Putamen (tissue), 1 donor: ENCODE data around the gene SVBP.
"Not testable (repeated sequence)": the region's sequence is repeated elsewhere in the genome, so short reads cannot be mapped to it uniquely, and the experiment has no call there.

Experiments used
- DNase-seq: peaks from one replicate; pipeline ENCODE4 v3.0.0-alpha.2; 2016; ENCODE audit warnings: low spot score

SVBP gene, protein sequence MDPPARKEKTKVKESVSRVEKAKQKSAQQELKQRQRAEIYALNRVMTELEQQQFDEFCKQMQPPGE

DNA sequence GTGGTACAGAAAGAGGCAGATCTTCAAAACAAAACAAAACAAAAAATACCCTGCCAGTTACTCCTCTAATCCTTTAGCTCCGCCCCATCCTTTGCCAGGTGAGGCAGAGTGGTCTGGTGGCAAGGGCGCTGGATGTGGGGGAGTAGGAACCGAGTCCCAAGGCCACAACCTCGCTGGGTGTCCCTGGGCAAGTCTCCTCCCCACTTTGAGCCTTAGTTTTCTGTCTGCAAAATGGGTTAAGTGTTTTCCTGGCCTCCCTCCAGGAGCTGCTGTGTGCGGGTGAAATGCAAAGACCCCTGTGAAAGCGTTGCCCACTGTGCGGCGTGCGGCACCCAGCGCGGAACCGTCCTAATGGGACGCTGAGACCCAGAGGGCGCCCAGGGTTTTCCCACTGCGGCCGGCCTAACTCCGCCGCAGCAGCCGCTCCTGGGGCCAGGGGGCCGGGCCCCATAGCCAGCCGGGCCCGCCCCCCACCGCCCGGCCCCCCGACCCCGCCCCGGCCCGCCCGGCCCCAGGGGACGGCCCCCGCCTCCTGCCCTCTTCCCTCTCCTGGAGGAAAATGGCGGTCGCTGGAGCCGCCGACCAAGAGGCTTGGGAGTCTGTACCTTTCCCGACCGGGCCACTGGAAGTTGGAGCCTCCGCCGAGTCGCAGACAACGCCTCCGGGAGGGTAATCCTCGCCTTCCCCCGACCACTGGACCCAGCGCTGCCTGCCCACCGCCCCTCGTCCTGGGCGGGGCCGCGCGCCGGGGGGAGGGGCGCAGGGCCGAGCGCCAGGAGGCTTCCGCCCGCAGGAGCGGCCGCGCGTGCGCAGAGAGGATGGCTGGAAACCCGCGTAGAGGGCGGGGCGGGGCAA lies at the start of gene SVBP, which contains the start of gene ERMAP:
Gene SVBP (minus strand): TSS at position 813 of the 855 bp plus-strand sequence. CDS start 853 bp downstream, outside the sequence.
Gene ERMAP (plus strand): TSS at position 538 of the 855 bp plus-strand sequence. CDS start 13,327 bp downstream, outside the sequence.
- peak; percentile 92 for DNase-seq

DNA sequence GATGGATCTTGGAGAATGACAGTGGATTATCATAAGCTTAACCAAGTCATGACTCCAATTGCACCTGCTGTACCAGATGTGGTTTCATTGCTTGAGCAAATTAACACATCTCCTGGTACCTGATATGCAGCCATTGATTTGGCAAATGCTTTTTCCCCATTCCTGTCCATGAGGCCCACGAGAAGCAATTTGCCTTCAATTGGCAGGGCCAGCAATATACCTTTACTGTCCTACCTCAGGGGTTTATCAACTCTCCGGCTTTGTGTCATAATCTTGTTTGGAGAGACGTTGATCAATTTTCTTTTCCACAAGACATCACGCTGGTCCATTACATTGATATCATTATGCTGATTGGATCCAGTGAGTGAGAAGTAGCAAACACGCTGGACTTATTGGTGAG lies 49.4 kb upstream of the SVBP start:
- DNase-seq: no peak

DNA sequence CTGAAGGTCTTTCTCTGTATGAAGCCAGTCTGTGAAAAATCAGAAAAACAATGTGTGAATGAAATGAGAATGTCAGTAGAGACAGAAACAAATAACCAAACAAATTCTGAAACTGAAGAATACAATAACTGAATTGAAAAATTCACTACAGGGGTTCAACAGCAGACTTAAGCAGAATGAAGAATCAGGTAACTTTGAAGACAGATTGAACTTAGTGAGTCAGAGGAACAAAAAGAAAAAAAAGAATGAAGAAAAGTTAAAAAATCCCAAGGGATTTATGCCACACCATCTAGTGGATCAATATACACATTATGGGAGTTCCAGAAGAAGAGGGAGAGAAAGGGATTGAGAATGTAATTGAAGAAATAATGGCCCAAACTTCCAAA lies 43.8 kb upstream of the SVBP start:
- DNase-seq: no peak

DNA sequence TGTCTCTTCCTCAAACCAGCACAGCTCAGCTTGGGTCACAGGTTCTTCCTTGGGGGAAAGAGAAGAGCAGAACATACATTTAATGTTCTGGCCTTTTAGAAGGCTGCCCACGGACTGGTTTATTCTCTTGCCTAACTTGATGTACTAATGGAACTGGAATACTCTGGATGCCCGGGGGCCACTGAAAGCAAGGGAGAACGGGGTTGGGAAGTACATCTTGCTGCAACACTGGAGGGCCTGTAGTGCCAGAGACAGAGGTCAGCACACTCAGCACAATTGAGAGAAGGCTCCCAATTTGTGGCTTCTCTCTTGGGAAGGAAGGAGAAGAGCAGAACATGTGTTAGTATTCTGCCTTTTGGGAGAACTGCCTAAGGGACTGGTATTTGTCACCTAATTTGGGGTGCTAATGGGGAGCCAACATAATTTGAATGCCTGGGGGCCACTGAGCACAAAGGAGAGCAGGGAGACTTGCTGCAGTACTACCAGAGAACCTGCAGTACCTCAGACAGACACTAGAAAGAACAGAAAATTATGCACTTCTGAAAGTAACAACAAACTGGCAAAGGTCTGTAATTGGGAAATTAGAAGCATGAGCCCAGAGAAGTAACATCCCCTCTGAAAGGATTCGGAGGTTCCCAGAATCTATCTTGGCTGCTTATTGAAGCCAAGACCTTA lies 43.3 kb upstream of the SVBP start:
- DNase-seq: no peak

DNA sequence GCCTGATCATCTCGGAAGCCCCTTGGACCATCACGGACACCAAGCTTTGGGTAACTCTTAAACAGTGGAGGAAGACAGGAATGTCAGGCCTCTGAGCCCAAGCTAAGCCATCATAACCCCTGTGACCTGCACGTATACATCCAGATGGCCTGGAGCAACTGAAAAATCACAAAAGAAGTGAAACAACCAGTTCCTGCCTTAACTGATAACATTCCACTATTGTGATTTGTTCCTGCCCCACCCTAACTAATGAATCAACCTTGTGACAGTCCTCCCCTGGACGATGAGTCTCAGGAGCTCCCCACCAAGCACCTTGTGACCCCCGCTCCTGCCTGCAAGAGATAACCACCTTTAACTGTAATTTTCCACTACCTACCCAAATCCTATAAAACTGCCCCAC lies 42.2 kb upstream of the SVBP start:
- not testable (repeated sequence) for DNase-seq

DNA sequence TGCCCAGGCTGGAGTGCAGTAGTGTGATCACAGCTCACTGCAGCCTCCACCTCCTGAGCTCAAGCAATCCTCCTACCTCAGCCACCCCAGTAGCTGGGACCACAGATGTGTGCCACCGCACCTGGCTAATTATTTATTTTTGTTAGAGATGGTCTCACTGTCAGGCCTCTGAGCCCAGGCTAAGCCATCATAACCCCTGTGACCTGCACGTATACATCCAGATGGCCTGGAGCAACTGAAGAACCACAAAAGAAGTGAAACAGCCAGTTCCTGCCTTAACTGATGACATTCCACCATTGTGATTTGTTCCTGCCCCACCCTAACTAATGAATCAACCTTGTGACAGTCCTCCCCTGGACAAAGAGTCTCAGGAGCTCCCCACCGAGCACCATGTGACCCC lies 39.4 kb upstream of the SVBP start:
- not testable (repeated sequence) for DNase-seq

DNA sequence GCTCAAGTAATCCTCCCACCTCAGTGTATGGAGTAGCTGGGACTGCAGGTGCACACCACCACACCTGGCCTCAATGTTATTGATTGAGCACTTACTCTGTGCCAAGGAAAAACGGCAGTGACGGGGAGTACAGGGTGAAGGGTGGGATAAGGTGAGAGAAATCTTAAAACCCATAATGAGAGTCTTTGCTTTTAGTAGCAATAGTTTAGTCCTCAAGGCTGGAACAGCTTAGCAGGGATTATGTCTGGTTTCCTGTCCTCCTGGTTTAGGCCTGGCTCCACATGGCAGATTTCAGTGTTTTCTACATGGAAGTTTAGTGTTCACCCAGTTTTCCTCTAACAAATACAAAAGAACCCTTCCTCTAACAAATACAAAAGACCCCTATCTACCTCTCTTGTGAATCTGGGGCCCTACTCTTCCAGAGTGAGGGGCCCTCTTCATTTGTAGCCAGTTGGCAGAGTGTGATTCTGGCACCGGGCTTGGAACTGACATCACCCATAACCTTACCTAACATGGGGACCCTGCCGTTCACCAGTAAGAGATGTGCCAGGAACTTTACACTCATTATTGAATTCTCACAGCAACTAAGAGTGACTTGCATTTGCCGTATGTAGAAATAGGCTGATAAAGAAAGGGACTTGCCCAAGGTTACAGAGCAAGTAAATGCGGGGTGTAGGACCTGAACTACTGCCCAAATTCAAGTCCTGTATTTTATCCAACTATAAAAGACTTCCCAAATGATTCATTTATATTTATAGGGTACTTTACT lies 36.1 kb upstream of the SVBP start:
- no peak for DNase-seq

DNA sequence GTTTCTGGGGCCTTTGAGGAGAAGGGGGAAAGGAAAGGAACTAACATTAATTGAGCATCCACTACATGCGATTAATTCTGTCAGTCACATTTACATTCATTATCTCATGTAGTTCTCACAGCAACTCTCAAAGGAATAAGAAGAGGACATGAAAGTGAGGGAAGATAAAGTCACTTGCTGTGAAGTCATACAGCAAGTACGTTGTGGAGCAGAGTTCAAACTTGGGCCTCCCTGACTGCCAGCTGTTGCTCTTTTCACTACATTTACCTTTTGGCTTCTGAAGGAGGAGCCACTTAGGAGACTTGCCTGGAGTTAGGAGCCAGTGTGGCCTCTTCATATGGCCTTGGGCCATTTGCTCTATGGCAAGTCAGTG lies 35.4 kb upstream of the SVBP start:
- no peak for DNase-seq

DNA sequence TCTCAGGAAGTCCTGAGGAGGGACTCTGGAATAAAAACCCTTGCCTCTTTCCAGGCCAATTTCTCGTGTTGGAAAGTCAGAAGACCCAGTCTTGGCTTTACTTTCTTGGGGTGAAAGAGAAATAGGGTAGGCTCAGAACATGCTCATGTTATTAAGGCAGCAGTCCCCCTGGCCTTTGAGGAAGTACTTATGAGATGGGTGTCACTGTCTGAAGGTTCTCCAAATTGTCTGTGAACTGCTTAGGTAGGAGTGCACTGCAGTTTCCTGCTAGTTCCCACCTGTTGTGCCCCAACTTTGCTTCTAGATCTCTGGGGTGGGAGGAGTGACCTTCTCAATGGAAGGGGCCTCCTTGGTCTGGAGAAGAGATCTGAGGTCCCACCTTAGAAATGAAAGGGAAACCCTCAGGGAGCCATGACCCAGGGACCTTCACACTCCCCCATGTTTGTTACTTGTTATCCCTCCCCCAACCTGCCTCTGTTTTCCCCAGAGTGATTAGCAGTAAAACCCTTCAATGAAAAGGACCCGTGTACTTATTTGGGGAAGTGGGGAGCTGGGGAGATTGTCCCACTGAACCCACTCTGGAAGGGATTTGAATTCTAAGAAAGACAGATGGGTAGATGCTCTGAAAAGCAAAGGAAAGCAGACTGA lies 34.9 kb upstream of the SVBP start:
- DNase-seq: no peak

DNA sequence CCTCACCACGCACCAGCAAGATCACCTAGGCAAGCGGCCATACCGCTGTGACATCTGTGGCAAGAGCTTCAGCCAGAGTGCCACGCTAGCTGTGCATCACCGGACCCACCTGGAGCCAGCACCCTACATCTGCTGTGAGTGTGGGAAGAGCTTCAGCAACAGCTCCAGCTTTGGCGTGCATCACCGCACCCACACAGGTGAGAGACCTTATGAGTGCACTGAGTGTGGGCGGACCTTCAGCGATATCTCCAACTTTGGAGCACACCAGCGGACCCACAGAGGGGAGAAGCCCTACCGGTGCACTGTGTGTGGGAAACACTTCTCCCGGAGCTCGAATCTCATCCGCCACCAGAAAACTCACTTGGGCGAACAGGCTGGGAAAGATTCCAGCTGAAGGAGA lies 34.2 kb upstream of the SVBP start:
- DNase-seq: peak; percentile 59

DNA sequence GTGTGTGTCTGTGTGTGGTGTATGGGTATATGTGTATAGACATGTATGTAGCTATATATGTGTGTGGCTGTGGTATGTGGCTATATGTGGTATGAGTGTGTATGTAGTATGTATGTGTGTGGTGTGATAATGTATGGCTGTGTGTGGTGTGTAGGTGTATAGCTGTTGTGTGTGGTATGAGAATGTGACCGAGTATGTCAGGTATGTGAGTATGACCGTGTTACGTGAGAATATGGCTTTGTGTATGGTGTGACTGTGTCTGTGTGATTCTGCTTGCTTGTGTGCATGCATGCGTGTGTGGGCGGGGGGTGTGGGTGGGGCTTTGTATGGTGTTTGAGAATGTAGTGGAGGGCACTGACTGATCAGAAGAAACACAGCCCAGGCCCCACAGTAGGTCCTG lies 32.7 kb upstream of the SVBP start:
- no peak for DNase-seq

DNA sequence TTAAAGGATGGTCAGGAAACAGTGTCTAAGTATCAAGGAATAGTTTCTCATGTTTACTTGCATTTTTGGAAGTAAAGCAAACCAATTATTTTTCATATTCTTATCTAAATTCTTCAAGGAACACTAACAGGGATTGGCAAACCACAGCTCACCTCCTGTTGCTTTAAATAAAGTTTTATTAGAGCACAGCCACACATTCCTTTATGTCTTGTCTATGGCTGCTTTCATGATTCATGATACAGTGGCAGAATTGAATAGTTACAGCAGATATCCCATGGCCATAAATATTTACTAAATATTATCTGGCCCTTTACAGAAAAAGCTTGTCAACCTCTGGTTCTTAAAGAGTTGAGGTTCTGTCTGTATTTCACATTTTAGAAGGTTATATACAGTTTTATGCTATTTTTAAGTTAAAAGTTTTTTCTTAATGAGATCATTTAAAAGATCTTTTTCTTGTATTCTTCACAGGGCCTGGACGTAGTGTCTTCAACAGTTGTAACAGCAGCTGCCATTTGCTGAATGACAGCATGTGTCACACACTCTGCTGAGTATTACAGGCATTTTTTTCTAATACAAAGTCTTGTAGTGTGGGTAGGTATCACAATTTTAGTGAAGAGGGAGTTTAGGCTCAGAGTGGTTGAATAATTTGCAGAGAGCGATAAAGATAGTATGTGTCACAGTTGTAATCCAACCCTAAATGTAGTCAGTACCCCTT lies 31.8 kb upstream of the SVBP start:
- DNase-seq: peak; percentile 30

DNA sequence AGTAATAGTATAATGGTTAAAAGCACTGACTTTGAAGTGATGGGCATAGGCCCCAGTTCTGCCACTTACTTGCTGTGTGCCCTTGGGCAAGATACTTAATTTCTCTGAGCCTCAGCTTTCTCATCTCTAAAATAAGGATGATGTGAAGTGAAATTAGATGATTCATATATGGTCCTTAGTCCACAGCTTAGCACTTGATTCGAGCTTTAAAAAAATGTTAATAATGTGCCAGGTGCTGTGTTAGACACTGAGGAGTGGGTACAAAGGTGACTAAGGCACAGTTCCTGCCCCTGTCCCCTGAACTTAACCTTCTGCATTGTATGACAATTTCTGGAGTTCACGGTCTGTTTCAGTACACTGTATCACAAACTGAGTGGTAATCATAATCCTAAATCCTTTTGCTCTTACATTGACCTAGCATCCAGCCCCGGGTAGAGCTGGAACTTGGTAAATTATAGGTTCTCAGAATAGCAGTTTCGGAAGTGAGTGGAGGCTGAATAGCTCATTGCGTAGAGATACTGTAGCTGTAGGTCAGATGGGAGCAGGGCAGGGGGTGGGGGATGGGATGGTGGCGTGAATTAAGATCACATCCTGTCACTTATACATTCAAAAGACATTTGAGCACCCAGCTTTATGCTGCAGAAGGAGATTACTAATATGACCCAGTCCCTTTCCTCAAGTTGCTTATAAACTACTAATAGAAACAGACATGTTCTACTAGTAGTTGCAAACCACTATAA lies 30.7 kb upstream of the SVBP start:
- DNase-seq: no peak

DNA sequence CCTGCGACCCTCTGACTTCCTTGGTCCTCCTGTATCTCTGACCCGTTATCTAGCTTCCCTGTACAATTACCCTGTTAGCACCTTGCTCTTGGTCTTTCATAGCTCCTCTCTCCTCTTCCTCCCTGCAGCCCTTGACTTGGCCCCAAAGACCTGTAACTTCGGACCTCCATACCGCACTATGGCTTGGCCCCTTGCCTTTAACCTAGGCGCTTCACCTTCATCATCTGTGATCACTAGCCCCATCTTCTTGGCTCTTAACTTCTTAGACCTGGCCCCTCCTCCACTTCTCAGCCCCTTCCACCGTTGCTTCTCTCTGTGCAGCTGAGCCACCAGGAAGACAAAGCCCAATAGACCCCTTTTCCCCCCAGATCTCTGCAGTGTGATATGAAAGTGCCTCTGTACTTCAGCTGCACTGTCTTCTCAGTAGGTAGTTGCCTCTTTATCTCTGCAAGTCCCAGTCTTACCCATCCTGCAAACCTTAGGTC lies 30.0 kb upstream of the SVBP start:
- DNase-seq: no peak

DNA sequence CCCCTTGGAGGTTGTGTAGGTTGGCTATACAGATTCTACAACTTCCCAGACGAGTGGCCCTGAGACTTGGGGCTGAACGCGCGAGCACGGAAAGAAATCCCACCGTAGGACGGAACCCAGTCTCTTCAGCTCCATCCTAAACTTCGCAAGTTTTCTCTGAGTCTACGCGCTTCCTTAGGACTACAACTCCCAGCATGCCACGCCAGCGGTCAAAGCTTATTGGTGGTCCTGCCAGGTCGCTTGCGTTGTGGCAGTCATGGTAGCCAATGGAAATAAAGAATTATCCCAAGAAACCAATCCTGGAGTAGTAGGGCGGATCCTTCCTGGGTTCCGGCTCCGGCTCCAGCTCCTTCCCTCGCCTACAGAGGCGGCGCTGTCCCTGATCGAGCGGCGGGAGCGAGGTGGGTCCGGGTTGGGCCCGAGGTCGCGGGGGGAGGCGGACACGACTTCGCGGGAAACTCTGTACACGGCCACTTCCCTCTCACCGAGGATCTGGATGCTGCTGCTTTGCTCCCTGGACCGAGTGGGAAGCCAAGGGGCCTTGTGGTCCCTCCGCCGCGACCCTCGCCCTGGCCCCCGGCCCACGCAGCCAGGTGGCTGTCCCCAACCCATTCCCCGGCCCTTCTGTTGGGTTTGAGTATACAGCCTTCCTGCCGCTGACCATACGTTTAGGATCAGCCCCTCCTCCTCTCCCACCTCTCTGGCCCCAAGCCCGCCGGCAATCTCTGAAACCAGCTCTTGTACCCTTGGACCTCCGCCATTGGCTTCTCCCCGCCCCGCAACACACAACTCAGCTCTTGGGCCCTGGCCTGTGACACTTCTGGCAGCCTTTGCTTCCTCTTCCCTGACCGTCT lies 29.3 kb upstream of the SVBP start, which contains the start of gene ZNF691:
Gene ZNF691 (plus strand): TSS at position 357 of the 854 bp plus-strand sequence. CDS start 3,046 bp downstream, outside the sequence.
- peak; percentile 97 for DNase-seq

DNA sequence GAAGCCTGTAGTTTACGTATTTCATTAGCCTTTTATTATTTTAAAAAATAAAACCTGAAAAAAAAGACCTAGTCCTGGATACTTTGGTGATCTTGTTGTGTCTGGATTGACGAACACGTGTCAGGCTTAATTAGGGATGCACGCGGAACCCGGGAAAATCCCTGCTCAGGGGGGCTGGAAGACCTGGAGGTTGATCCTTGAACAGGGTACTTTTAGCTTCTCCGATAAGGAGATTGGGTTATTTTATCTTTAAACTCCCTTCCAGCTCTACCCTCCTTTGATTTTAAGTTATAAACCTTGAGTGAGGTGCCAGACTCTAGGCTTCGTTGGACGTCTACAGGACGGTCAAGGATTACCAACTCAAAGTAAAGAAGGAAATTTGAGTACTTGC lies 28.7 kb upstream of the SVBP start:
- DNase-seq: no peak

DNA sequence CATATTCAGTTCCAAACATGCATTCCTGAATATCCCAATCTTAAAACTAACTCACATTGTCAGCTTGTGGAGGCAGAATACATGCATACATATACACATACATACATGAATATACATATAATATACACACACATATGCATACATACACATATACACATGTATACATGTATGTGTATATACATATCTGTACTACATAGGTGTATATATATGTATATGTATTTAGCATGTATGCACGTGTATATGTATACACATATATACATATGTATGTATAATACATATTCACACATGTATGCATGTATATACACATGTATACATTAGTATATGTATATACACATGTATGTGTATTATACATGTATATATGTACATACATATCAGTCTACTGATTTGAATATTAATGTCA lies 28.0 kb upstream of the SVBP start:
- DNase-seq: no peak

DNA sequence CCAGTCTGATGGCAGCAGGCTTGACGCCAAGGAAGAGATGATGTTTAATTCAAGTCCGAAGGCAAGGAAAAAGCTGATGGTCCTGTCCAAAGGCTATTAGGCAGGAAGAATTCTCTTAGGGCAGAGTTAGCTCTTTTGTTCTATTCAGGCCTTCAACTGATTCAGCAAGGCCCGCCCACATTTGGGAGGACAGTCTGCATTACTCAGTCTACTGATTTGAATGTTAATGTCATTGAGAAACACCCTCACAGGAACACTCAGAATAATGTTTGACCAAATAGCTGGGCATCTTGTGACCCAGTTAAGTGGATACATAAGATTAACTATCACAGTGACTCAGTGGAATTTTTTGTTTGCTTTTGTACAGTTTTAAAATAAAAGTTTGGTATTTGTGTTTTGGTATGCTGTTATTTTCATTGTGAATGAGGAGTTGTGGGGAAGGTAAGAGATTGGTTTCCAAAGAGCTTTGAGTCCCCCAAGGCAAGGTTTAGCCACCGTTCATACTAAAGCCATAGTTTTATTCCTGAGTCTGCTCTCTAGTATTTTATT lies 27.5 kb upstream of the SVBP start:
- no peak for DNase-seq
